Osteoblast (primary cell): Measurements from ENCODE around the gene CD99L2. TPM values are rescaled to one million over a fixed set of nuclear protein-coding genes. Genes with fewer than 3 reads are reported as not detected.
A peak's percentile ranks its signal among the peaks of the same experiment; 100 is the strongest.

ENCODE experiments used
- DNase-seq: peaks from one replicate; pipeline ENCODE4 v3.0.0; 2011; ENCODE audit warnings: low spot score, mixed read lengths; ENCODE audit not compliant: insufficient read length; ENCODE audit errors: missing footprints
- H2AFZ ChIP-seq: 2 replicates; pipeline ENCODE4 v1.6.0; 2011; ENCODE audit warnings: mild to moderate bottlenecking, low read length
- H3K27ac ChIP-seq: 2 replicates; pipeline ENCODE4 v1.5.1; 2011; ENCODE audit warnings: mild to moderate bottlenecking, low read depth, low read length, moderate library complexity
- H3K27me3 ChIP-seq: 2 replicates; pipeline ENCODE4 v1.6.0; 2012; ENCODE audit warnings: mild to moderate bottlenecking, control low read depth, inconsistent platforms, low read length, moderate library complexity; ENCODE audit not compliant: insufficient read depth
- H3K36me3 ChIP-seq: 2 replicates; pipeline ENCODE4 v1.5.1; 2011; ENCODE audit warnings: mild to moderate bottlenecking, low read length, control low read depth, moderate library complexity; ENCODE audit not compliant: insufficient read depth
- H3K4me1 ChIP-seq: 2 replicates; pipeline ENCODE4 v1.5.1; 2011; ENCODE audit warnings: mild to moderate bottlenecking, low read length, control low read depth, moderate library complexity; ENCODE audit not compliant: insufficient read depth
- H3K4me2 ChIP-seq: 2 replicates; pipeline ENCODE4 v1.6.0; 2011; ENCODE audit warnings: mild to moderate bottlenecking, low read length; ENCODE audit not compliant: insufficient read depth
- H3K4me3 ChIP-seq: fragments of 200-600 bp; sonication (generic); 3 replicates; pipeline ENCODE4 v1.5.1; 2012; ENCODE audit warnings: mild to moderate bottlenecking, low read length, inconsistent platforms; ENCODE audit not compliant: insufficient read depth
- H3K79me2 ChIP-seq: 2 replicates; pipeline ENCODE4 v1.6.0; 2012; ENCODE audit warnings: mild to moderate bottlenecking, low read length, control low read depth, inconsistent platforms; ENCODE audit not compliant: insufficient read depth
- H3K9me3 ChIP-seq: 2 replicates; pipeline ENCODE4 v1.5.1; 2011; ENCODE audit warnings: low read depth, low read length, control low read depth
- H4K20me1 ChIP-seq: 2 replicates; pipeline ENCODE4 v1.6.0; 2012; ENCODE audit warnings: mild to moderate bottlenecking, low read length, control low read depth; ENCODE audit not compliant: insufficient read depth
- total RNA-seq: library from RNA; depleted of rRNA; stranded (reverse); fragments of >200 nt; gene quantifications from 2 replicates; pipeline ENCODE4 v1.2.3, GENCODE V29; 2012
- TF ChIP-seq, protein P1 (sequence below): IDR thresholded peaks from 2 replicates; pipeline ENCODE4 v1.5.1; 2011; ENCODE audit warnings: mild to moderate bottlenecking, low read depth, low read length, moderate library complexity; ENCODE audit errors: extremely low read depth

CD99L2 gene
- total RNA-seq, 1 donor: 85.0 TPM

DNA sequence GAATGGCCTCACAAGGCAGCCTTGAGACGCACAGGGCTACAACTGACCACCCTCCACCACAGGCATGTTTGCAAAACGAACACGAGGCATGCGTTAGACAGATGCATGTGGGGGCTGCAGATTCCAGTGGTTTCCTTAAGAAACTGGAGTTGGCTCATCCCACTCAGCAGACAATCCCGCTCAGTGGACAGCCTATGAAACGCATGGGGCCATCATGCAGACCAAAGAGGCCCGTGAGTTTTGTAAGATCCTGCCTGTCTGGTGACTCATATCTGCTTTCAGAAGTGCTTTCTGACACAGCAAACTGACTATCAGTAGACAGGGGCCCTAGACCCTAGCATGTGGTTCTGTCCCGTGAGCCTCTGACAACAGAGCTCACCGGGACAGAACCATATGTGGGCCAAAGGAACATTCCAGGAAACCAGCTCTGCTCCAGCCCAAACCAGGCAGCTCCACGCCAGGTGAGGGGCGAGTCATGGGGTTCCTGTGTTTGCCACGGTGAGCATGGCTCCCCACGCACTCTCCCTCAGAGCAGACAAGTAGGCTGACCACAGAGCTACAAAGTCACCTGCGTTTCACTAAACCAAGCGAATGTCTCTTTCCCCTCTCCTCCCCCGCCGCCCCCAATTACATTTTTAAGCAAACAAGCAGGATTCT is 130.9 kb downstream of the CD99L2 start:
- DNase-seq: peak; percentile 95
- H3K4me1 ChIP-seq: peaks cover 10% of the 10 kb centered on the region
- H3K36me3 ChIP-seq: no peaks in the 10 kb centered on the region
- TF ChIP-seq, protein P1, sequence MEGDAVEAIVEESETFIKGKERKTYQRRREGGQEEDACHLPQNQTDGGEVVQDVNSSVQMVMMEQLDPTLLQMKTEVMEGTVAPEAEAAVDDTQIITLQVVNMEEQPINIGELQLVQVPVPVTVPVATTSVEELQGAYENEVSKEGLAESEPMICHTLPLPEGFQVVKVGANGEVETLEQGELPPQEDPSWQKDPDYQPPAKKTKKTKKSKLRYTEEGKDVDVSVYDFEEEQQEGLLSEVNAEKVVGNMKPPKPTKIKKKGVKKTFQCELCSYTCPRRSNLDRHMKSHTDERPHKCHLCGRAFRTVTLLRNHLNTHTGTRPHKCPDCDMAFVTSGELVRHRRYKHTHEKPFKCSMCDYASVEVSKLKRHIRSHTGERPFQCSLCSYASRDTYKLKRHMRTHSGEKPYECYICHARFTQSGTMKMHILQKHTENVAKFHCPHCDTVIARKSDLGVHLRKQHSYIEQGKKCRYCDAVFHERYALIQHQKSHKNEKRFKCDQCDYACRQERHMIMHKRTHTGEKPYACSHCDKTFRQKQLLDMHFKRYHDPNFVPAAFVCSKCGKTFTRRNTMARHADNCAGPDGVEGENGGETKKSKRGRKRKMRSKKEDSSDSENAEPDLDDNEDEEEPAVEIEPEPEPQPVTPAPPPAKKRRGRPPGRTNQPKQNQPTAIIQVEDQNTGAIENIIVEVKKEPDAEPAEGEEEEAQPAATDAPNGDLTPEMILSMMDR: no peak
- no peak overlapping the region for H3K4me3 ChIP-seq
- no peaks in the 10 kb centered on the region for H4K20me1 ChIP-seq
- H3K4me2 ChIP-seq: peak overlapping the region; percentile 39
- H3K27me3 ChIP-seq: no peaks in the 10 kb centered on the region
- no peaks in the 10 kb centered on the region for H3K79me2 ChIP-seq
- peak overlapping the region; percentile 61 for H3K27ac ChIP-seq
- no peaks in the 10 kb centered on the region for H3K9me3 ChIP-seq
- no peak overlapping the region for H2AFZ ChIP-seq

DNA sequence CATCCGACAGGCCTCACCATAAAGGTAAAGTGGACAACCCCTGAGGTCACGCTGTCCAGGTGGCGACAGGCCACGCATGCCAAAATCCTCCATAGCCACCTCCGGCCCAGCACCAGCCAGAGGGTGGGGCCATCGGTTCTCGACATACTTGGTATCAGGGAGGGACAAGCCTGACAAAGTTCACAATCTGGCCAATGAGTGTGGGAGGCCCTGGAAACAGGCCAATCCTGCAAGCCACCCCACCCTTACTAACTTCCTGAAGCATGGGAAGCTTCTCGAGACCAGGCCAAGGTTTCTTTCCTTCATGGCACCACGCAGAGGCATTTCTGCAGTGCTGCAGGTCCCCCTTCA is 131.4 kb downstream of the CD99L2 start:
- Histone ChIP-seq H3K79me2 (no peaks in the 10 kb centered on the region), H3K4me1 (peaks cover 10% of the 10 kb centered on the region), H3K27me3 (no peaks in the 10 kb centered on the region), H3K9me3 (no peaks in the 10 kb centered on the region), H3K4me2 (peak overlapping the region; percentile 11), H3K36me3 (no peaks in the 10 kb centered on the region), H3K4me3 (no peak overlapping the region), H3K27ac (peak overlapping the region; percentile 61), H2AFZ (no peak overlapping the region), H4K20me1 (no peaks in the 10 kb centered on the region)
- TF ChIP-seq, protein P1: no peak
- no peak for DNase-seq

GRCh38 chrX:150766351-150767044 is 132.0 kb downstream of the CD99L2 start:
- DNase-seq: peak; percentile 78
- Histone ChIP-seq H3K79me2 (no peaks in the 10 kb centered on the region), H3K27ac (peak overlapping the region; percentile 61), H3K36me3 (no peaks in the 10 kb centered on the region), H4K20me1 (no peaks in the 10 kb centered on the region), H2AFZ (no peak overlapping the region), H3K4me2 (no peak overlapping the region), H3K4me1 (peaks cover 10% of the 10 kb centered on the region), H3K4me3 (no peak overlapping the region), H3K27me3 (no peaks in the 10 kb centered on the region), H3K9me3 (no peaks in the 10 kb centered on the region)
- TF ChIP-seq, protein P1: no peak

- peak; percentile 18 for DNase-seq
- no peak overlapping the region for H3K4me2 ChIP-seq
- H3K27ac ChIP-seq: no peak overlapping the region
- H3K27me3 ChIP-seq: no peaks in the 10 kb centered on the region
- no peak overlapping the region for H3K4me3 ChIP-seq
- H2AFZ ChIP-seq: no peak overlapping the region
- TF ChIP-seq, protein P1: no peak
- H3K4me1 ChIP-seq: peaks cover 10% of the 10 kb centered on the region
- no peaks in the 10 kb centered on the region for H3K36me3 ChIP-seq
- H3K79me2 ChIP-seq: no peaks in the 10 kb centered on the region
- no peaks in the 10 kb centered on the region for H3K9me3 ChIP-seq
- no peaks in the 10 kb centered on the region for H4K20me1 ChIP-seq
These were observed 132.6 kb downstream of the CD99L2 start for GRCh38 chrX:150765782-150766350.
